Measurements from ENCODE around the gene NUP98.

DNA sequence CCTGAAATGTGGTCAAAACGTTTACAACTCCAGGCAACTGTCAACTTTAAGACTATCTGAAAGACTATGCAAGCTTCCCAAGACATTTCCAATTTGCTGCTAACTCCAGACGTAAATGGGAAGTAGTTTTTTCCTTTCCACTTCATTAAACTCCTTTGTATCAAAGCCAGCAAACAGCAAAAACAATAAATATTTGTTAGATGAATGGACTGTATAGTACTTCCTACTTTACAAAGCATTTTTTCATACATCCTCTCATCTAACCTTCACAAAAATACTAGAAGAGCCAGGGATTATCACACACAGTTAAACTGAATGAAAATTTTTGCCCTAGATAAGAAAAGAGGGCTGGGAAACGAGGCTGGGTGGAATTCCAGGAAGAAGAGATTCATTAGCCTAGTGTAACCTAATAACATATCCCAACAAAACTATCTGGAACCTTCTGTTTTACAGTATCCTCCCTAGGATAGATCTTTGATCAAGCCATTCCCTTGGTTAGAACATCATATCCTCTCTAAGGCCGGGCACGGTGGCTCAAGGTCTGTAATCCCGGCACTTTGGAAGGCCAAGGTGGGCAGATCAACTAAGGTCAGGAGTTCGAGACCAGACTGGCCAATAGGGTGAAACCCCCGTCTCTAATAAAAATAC, 10.4 kb downstream of the NUP98 start:
- TF ChIP-seq CTCF (IDR thresholded peaks at IDR 0.05): no peak
- no peak for TF ChIP-seq EZH2phosphoT487 (IDR thresholded peaks at IDR 0.05)
- no peak for TF ChIP-seq EZH2 (IDR thresholded peaks at IDR 0.05)
